ENCODE measurements around the gene ASB14.
"Not testable (repeated sequence)": the region's sequence is repeated elsewhere in the genome, so short reads cannot be mapped to it uniquely, and the experiment has no call there.

ASB14 gene

DNA sequence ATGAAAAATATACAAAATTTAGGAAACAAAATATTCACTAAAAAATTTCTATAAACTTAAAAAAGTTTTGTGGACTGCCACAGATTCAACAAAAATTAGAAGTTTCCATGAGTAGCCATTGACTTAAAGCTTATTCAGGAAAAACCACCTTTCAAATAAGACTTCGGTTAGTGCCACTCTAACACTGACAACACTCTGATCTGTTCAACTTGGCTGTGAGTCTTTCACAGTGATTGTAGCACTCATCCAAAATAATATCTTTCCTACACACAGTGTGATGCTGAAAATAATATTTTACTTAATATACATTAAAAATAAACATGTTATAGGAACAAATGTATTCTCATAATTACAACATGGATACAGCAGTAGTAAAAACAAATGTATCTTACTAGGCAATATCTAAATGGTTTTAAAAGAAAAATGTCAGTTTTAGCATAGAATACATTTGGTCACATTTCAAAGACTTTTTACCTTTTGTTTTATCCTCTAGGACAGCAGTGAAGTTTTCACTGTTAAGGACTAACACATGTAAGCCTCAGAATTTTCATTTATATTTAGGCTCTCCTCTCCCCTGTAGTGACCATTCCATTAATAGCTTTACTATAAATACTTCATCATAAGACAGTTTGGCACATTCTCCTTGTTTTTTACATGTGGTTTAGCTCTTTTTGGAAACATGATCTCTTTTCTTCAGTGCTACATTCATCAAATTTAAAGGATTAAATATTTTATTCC lies at the start of gene ASB14:
ASB14 (minus strand) TSS at position 527 of the 738 bp plus-strand sequence. CDS start 652 bp downstream, outside the sequence.
- no peaks in the 10 kb centered on the region for H3K36me3 Mint-ChIP-seq
- peaks cover 13% of the 10 kb centered on the region for H3K27me3 Mint-ChIP-seq
- H3K27ac Mint-ChIP-seq, result no peak within 1 kb of the TSS
- CTCF ChIA-PET, result no interaction called here
- H3K9me3 Mint-ChIP-seq, result no peaks in the 10 kb centered on the region
- H3K4me3 Mint-ChIP-seq, result no peak within 1 kb of the TSS
- no peak for DNase-seq
- H3K4me1 Mint-ChIP-seq, result no peaks in the 10 kb centered on the region

DNA sequence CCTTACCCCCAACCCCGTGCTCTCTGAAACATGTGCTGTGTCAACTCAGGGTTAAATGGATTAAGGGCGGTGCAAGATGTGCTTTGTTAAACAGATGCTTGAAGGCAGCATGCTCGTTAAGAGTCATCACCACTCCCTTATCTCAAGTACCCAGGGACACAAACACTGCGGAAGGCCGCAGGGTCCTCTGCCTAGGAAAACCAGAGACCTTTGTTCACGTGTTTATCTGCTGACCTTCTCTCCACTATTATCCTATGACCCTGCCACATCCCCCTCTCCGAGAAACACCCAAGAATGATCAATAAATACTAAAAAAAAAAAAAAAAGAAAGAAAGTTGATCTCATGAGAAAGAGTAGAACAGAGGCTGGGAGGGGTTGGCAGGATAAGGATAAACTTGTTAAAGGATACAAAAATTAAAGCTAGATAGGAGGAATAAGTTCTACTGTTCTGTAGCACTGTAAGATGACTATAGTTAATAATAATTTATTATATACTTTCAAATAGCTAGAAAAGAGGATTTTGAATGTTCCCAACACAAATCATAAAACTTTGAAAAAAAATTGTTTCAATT lies 46.7 kb upstream of the ASB14 start:
- peaks cover 19% of the 10 kb centered on the region for H3K27me3 Mint-ChIP-seq
- H3K36me3 Mint-ChIP-seq, H3K27ac Mint-ChIP-seq, H3K4me3 Mint-ChIP-seq, H3K4me1 Mint-ChIP-seq, DNase-seq, CTCF ChIA-PET, H3K9me3 Mint-ChIP-seq: not testable (repeated sequence)

DNA sequence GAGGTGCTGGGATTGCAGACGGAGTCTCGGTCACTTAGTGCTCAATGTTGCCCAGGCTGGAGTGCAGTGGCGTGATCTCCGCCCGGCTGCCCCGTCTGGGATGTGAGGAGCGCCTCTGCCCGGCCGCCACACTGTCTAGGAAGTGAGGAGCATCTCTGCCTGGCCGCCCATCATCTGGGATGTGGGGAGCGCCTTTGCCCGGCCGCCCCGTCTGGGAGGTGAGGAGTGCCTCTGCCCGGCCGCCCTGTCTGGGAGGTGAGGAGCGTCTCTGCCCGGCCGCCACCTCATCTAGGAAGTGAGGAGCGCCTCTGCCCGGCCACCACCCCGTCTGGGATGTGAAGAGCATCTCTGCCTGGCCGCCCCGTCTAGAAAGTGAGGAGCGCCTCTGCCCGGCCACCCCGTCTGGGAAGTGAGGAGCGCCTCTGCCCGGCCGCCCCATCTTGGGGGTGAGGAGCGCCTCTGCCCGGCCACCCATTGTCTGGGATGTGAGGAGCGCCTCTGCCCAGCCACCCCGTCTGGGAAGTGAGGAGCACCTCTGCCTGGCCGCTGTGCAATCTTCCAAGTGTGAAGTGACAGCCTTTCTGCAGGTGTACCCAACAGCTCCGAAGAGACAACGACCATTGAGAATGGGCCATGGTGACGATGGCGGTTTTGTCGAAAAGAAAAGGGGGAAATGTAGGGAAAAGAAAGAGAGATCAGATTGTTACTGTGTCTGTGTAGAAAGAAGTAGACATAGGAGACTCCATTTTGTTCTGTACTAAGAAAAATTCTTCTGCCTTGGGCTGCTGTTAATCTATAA lies 46.0 kb upstream of the ASB14 start:
- DNase-seq, H3K36me3 Mint-ChIP-seq, CTCF ChIA-PET, H3K9me3 Mint-ChIP-seq, H3K4me3 Mint-ChIP-seq, H3K4me1 Mint-ChIP-seq, H3K27ac Mint-ChIP-seq: not testable (repeated sequence)
- peaks cover 19% of the 10 kb centered on the region for H3K27me3 Mint-ChIP-seq

DNA sequence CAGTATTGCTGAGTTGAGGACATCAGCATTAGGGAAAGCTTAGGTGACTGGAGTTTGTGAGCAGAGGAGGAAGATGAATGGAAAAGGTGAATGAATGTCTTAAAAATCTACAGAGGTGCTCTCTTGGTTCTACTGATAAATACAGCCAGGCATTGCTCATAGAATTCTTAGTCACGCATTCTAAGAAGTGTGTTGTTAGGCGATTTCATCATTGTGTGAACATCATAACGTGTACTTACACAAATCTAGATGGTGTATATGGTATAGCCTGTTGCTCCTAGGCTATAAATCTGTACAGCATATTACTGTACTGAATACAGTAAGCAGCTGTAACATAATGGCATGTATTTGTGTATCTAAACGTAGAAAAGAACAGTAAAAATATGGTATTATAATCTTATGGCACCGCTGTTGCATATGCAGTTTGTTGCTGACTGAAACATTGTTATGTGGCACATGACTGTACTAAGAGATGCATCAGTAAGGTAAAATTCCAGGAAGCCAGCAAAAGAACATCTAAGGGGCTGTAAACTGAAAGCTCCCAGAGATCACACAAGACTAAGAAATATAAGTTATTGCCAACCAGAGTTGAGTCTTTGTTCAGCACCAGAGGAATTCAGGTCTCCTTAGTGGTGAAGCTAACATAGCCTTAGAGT lies 42.9 kb upstream of the ASB14 start:
- no peak for DNase-seq
- H3K27me3 Mint-ChIP-seq, result peaks cover 16% of the 10 kb centered on the region
- H3K4me3 Mint-ChIP-seq, result no peak overlapping the region
- H3K4me1 Mint-ChIP-seq, result no peaks in the 10 kb centered on the region
- no peaks in the 10 kb centered on the region for H3K36me3 Mint-ChIP-seq
- CTCF ChIA-PET, result interaction anchor here (0.7 kb wide), 1 partner anchor 79 kb away, joined by 3 read pairs; no protein-coding TSS in a partner anchor
- no peaks in the 10 kb centered on the region for H3K9me3 Mint-ChIP-seq
- no peak overlapping the region for H3K27ac Mint-ChIP-seq

DNA sequence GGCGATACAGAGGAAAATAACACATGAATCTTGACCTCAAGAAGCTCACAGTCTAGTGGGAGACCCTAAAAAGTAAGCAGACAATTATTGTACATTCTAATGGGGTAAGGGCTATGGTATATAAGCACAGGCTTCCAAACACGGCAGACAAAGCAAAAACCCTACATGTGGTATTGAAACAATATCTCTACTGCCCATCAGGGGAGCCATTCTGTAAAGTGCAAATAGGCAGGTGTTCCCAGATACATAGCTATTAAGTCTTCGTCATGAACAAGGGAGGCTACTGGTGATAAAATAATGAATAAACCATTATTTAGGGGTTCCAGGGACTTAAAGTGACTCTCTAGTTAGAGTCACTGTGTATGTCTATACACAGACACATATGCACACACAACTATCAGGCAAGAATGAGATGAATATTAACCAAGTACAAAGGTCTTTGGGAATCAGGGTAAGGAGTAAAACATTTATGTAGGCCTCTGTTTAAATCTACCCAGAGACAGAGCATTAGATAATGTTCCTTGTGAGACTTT lies 38.7 kb upstream of the ASB14 start:
- no peaks in the 10 kb centered on the region for H3K9me3 Mint-ChIP-seq
- H3K4me3 Mint-ChIP-seq, result no peak overlapping the region
- no peak for DNase-seq
- CTCF ChIA-PET, result no interaction called here
- no peaks in the 10 kb centered on the region for H3K4me1 Mint-ChIP-seq
- H3K27ac Mint-ChIP-seq, result no peak overlapping the region
- no peaks in the 10 kb centered on the region for H3K36me3 Mint-ChIP-seq
- H3K27me3 Mint-ChIP-seq, result peaks cover 4% of the 10 kb centered on the region

DNA sequence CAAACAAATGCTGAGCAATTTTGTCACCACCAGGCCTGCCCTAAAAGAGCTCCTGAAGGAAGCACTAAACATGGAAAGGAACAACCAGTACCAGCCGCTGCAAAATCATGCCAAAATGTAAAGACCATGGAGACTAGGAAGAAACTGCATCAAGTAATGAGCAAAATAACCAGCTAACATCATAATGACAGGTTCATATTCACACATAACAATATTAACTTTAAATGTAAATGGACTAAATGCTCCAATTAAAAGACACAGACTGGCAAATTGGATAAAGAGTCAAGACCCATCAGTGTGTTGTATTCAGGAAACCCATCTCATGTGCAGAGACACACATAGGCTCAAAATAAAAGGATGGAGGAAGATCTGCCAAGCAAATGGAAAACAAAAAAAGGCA lies 34.0 kb upstream of the ASB14 start:
- H3K27ac Mint-ChIP-seq, CTCF ChIA-PET, H3K4me3 Mint-ChIP-seq, DNase-seq, H3K36me3 Mint-ChIP-seq, H3K9me3 Mint-ChIP-seq, H3K4me1 Mint-ChIP-seq: not testable (repeated sequence)
- H3K27me3 Mint-ChIP-seq, result peaks cover 13% of the 10 kb centered on the region

DNA sequence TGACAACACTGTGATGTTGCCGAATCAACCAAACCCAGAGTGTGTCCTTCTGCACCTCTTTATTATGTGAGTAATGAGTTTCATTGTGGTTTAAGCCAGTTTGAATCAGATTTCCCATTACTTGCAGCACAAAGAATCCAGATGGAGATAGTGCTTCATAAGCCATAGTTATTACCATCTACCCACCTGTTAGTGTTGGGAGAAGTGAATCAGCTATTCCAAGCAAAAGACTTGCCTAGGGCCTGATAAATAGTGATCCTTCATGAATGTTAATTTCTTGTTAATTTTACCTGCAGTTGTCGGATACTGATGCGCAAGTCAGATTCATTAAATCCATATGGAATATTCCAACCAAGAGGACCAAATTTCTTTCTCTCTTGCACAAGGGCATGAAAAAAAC lies 21.7 kb upstream of the ASB14 start:
- DNase-seq, result no peak
- Mint-ChIP-seq H3K36me3 (no peaks in the 10 kb centered on the region), H3K27ac (no peak overlapping the region), H3K4me3 (no peak overlapping the region), H3K4me1 (no peaks in the 10 kb centered on the region), H3K9me3 (no peaks in the 10 kb centered on the region), H3K27me3 (peaks cover 6% of the 10 kb centered on the region)
- CTCF ChIA-PET, result no interaction called here

DNA sequence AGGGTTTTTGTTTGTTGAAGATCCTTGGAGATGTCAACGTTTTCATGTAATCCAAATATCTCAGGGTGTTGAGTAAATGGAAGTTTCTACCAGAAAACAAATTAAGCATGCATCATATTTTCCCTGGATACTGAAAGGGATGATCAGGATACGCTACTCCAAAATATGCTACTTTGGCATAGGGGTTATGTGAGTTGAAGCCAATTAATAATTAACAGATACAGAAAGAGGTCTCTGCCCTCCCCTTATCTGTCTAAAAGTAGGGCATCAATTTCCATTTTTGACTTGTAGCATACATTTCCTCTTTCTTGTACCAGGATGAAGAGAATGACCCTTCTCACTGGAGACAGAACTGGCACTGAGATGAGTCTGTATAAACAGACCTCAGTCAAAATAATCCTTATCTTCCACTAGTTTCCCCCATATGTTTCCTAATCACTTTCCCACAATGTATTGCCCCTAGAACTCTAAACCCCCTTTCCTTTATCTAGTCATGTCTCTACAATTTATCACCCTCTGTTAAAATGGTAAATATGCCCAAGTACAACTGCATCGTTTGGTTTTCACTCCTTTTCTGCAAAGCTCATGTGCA lies 17.4 kb upstream of the ASB14 start:
- H3K36me3 Mint-ChIP-seq, result no peaks in the 10 kb centered on the region
- CTCF ChIA-PET, result no interaction called here

DNA sequence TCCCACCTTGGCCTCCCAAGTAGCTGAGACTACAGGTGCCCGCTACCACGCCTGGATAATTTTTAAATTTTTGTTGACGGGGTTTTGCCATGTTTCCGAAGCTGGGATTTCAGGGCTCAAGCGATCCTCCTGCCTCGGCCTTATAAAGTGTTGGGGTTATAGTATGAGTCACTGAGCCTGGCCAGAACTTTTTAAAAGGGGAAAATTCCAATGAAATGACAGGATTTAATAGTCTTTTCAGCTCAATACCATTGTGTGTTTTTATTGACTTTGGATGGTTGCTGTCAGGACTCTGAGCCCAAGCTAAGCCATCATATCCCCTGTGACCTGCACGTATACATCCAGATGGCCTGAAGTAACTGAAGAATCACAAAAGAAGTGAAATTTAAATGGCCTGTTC lies 11.0 kb upstream of the ASB14 start:
- H3K27ac Mint-ChIP-seq, H3K4me1 Mint-ChIP-seq, H3K4me3 Mint-ChIP-seq, H3K9me3 Mint-ChIP-seq, H3K36me3 Mint-ChIP-seq, CTCF ChIA-PET, DNase-seq: not testable (repeated sequence)
- H3K27me3 Mint-ChIP-seq, result peaks cover 28% of the 10 kb centered on the region

More for the DNA sequence above, 17.4 kb upstream of the ASB14 start:
- H3K4me1 Mint-ChIP-seq, result no peaks in the 10 kb centered on the region
- H3K4me3 Mint-ChIP-seq, result no peak overlapping the region
- H3K27ac Mint-ChIP-seq, result no peak overlapping the region
- peaks cover 9% of the 10 kb centered on the region for H3K27me3 Mint-ChIP-seq
- no peak for DNase-seq
- no peaks in the 10 kb centered on the region for H3K9me3 Mint-ChIP-seq

DNA sequence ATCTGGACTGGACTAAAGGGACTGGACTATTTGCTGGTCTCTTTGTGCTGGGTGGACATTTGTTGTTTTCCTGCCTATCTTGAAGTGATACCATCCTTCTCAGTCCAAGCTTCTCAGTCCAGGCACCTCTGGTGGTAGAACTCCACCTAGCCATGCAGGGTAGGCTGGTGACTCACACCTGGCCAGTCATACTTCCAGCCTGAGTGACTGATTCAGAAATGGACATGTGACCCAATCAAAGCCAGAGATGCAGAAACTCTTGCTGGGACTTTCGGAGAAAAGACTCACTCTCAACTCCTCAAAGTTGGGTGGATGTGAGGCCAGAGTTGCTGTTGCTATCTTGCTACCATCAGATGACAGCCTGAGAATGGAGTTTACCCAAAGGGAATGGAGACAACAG lies 5.6 kb upstream of the ASB14 start:
- no peak for DNase-seq
- no peak overlapping the region for H3K4me3 Mint-ChIP-seq
- H3K4me1 Mint-ChIP-seq, result no peaks in the 10 kb centered on the region
- H3K9me3 Mint-ChIP-seq, result no peaks in the 10 kb centered on the region
- CTCF ChIA-PET, result no interaction called here
- H3K36me3 Mint-ChIP-seq, result no peaks in the 10 kb centered on the region
- no peak overlapping the region for H3K27ac Mint-ChIP-seq
- H3K27me3 Mint-ChIP-seq, result peaks cover 23% of the 10 kb centered on the region

DNA sequence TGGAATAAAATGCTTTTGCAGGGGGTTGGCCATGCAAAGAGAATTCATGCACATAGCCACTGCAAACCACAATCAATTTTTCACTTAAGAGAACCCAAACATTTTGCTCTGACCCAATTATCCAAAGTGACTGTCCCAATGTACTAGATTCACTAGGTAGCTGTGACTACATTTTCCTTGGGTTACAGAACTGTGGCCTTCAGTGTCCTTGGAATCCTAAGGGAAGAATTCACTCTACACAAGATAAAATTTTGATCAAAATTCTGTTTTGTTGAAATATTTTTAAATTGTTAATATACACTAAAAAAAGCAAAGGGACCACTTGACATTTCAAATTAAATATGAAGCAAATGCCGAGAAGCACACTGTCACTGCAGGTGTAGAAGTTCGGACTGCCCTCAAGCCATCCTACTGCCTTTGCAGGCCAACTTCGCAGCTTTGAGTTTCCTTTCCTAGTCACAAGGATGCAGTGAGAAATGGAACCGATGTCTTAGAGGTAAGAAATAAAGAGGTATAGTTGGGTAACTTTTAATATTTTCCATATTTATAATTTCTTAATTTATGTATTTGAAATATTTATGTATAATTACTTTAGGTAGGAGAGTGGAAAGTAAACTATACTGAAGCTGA lies 527 bp upstream of the ASB14 start:
- Mint-ChIP-seq H3K27ac (no peak overlapping the region), H3K36me3 (no peaks in the 10 kb centered on the region), H3K4me3 (no peak overlapping the region), H3K9me3 (no peaks in the 10 kb centered on the region), H3K27me3 (peaks cover 14% of the 10 kb centered on the region), H3K4me1 (no peaks in the 10 kb centered on the region)
- DNase-seq, result no peak
- CTCF ChIA-PET, result no interaction called here

DNA sequence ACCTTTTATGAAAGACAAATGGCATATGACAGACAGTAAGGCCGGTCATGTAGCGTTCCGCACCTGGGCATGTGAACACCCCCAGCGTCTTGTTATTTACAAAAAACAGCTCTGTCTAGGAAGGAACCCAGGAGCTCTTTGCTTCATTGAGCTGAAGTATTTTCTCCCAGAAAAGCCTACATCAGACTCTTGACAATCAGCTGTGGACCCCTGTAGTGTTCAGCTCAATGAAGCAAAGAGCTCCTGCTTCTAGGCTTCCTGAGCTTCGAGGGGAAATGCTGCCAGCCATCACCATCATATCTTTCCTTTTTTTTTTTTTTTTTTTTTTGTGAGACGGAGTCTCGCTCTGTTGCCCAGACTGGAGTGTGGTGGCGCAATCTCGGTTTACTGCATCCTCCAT lies 4.1 kb downstream of the ASB14 start:
- H3K4me1 Mint-ChIP-seq, result no peaks in the 10 kb centered on the region

DNA sequence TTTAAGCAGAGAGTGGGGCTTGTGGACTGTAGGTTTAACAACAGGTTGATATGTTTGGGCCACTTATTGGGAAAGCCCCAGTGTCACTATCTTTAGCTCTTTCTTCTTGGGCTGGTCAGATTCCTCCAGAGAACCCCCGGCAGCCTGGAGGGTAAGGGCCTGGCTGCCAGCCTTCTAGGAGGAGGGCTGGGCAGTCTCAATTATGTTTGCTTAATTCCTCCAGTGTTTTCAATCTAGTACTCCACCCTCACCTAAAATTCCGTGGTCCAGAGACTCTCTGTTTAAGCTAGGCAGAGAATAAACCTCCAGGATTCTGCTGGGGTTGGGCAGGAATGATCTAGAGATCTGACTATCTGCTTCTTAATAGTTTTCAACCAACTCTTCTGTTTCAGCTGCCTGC lies 5.3 kb downstream of the ASB14 start:
- Mint-ChIP-seq H3K9me3 (no peaks in the 10 kb centered on the region), H3K4me3 (no peak overlapping the region), H3K4me1 (no peaks in the 10 kb centered on the region), H3K27me3 (peaks cover 13% of the 10 kb centered on the region), H3K27ac (no peak overlapping the region), H3K36me3 (no peaks in the 10 kb centered on the region)
- no peak for DNase-seq
- CTCF ChIA-PET, result no interaction called here

More for the DNA sequence above, 4.1 kb downstream of the ASB14 start:
- H3K27ac Mint-ChIP-seq, result no peak overlapping the region
- CTCF ChIA-PET, result no interaction called here
- no peaks in the 10 kb centered on the region for H3K9me3 Mint-ChIP-seq
- H3K27me3 Mint-ChIP-seq, result peaks cover 13% of the 10 kb centered on the region
- no peak overlapping the region for H3K4me3 Mint-ChIP-seq
- DNase-seq, result no peak
- no peaks in the 10 kb centered on the region for H3K36me3 Mint-ChIP-seq

DNA sequence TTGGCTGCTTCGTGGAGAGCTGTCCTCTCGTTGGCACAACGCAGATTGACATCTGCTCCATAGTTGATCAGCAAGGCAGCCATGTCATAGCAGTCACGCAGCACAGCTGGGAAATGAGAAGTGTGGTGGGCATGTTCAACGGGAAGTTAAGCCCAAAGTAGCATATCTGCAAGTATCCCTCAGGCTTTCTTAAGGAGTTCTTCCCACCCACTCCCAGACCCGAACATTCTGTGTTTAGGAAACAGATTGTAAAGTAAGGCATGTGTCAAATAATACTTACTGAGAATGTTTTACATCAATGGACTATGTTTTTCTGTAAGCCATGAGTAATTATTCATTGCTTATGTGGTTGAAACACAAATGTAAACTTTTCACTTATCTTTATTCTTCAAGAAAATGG lies 9.2 kb downstream of the ASB14 start:
- Mint-ChIP-seq H3K27ac (no peak overlapping the region), H3K27me3 (peaks cover 8% of the 10 kb centered on the region), H3K36me3 (peaks cover 1% of the 10 kb centered on the region), H3K9me3 (peaks cover 2% of the 10 kb centered on the region), H3K4me1 (no peaks in the 10 kb centered on the region), H3K4me3 (no peak overlapping the region)
- no peak for DNase-seq
- CTCF ChIA-PET, result no interaction called here

Measured in activated naive CD4-positive, alpha-beta T cell treated with anti-CD3 and anti-CD28 coated beads, Interleukin-2, amount 10 ng/mL, durations not matched to agents 7 days and 5 days (primary cell).